DOHH2 (cell line): ENCODE measurements around the gene TMEM167A.

Experiments
- CTCF ChIP-seq: fragments of 200-600 bp; sonication (generic); IDR thresholded peaks from one replicate; pipeline ENCODE4 v1.5.1; 2014; ENCODE audit warnings: antibody characterized with exemption, mild to moderate bottlenecking, low read depth, low read length; ENCODE audit not compliant: poor library complexity, severe bottlenecking
- EZH2phosphoT487 ChIP-seq: fragments of 200-600 bp; sonication (generic); IDR thresholded peaks from 2 replicates; pipeline ENCODE4 v1.6.1; 2017; ENCODE audit warnings: borderline replicate concordance, mild to moderate bottlenecking, antibody characterized with exemption, low read length, moderate library complexity, mixed read lengths

DNA sequence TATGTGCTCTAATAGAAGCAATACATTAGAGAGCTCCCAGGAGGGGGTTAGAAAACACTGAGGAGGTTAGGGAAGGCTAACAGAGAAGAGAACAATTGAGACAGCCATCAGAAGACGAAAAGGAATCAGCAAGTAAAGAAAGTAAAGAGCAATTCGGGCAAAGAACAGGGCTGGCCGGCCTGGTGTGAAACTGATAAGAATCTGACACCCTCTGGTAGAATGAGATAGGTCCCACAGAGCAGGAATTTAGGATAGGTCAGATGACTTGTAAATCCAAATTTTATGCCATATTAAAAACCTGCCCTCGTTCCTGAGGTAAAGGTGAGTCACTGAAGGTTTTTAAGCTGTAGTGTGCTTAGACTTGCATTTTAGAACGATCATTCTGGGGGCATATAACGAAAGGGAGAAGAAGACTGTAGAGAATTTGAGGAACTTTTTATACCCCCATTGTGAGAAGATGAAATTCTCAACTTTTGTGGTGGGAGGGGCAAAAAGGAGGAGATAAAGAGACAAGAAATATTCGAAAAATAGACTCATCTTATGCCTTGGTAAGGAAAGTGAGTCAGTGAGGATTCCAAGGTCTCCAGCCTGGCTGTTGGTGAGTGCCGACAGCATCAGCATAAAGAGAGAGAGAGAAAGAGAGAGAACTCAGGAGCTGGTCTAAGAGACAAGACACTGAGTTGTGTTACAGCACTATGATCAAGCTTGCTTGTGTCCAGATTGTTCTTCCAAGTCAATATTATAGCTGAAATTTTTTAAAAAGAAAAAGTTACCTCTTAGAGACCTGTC is 51.3 kb downstream of the TMEM167A start:
- TF ChIP-seq CTCF (no peak), EZH2phosphoT487 (no peak)
